HG03521 (cell line): ENCODE measurements around the gene CELF3.

Experiments
- ATAC-seq: cut with Tn5 transposase; IDR thresholded peaks from one replicate; pipeline ENCODE4 v1.9.1; 2021; ENCODE audit warnings: mild to moderate bottlenecking, moderate library complexity; ENCODE audit not compliant: unreplicated experiment

The CELF3 gene

GRCh38 chr1:151720974-151721787 lies 4.6 kb upstream of the CELF3 start, which contains the start of gene RIIAD1:
Gene RIIAD1 (plus strand): TSS chr1:151721522. CDS start chr1:151721537, 15 bp downstream.
- no peak for ATAC-seq

- ATAC-seq, result no peak
Measured at GRCh38 chr1:151720554-151720953, 4.0 kb upstream of the CELF3 start.

- ATAC-seq, result no peak
Measured at GRCh38 chr1:151720125-151720524, 3.5 kb upstream of the CELF3 start.

- ATAC-seq, result no peak
Measured at GRCh38 chr1:151718666-151719065, 2.1 kb upstream of the CELF3 start.

GRCh38 chr1:151718011-151718431 lies 1.4 kb upstream of the CELF3 start:
- ATAC-seq, result no peak

- no peak for ATAC-seq
Measured at GRCh38 chr1:151716405-151716762, 219 bp downstream of the CELF3 start.

GRCh38 chr1:151715726-151716404 lies 738 bp downstream of the CELF3 start:
- no peak for ATAC-seq

- ATAC-seq, result no peak
Measured at GRCh38 chr1:151714820-151715725, 1.5 kb downstream of the CELF3 start.

GRCh38 chr1:151713874-151714273 lies 2.7 kb downstream of the CELF3 start:
- no peak for ATAC-seq

- no peak for ATAC-seq
Measured at GRCh38 chr1:151713044-151713443, 3.6 kb downstream of the CELF3 start.

- no peak for ATAC-seq
Measured at GRCh38 chr1:151711951-151712350, 4.7 kb downstream of the CELF3 start.

GRCh38 chr1:151711044-151711800 lies 5.4 kb downstream of the CELF3 start:
- no peak for ATAC-seq

GRCh38 chr1:151710187-151710840 lies 6.3 kb downstream of the CELF3 start:
- no peak for ATAC-seq

- ATAC-seq, result no peak
Measured at GRCh38 chr1:151708891-151709290, 7.7 kb downstream of the CELF3 start.

GRCh38 chr1:151707541-151708065 lies 9.0 kb downstream of the CELF3 start:
- ATAC-seq, result no peak

GRCh38 chr1:151706464-151707415 lies 9.9 kb downstream of the CELF3 start:
- no peak for ATAC-seq

GRCh38 chr1:151705753-151706463 lies 10.7 kb downstream of the CELF3 start:
- no peak for ATAC-seq

GRCh38 chr1:151705146-151705545 lies 11.5 kb downstream of the CELF3 start:
- no peak for ATAC-seq
